ENCODE data around the gene SLC25A24. TPM values are rescaled to one million over a fixed set of nuclear protein-coding genes. Genes with fewer than 3 reads are reported as not detected.

The SLC25A24 gene
- total and polyA plus RNA-seq, 3 donors from 2014 or later: 9.8 to 15.5 (median 12.3) TPM

GRCh38 chr1:108194051-108194450 lies 6.1 kb downstream of the SLC25A24 start:
- WGBS, 2 donors: 77 to 93% methylated on average over 1 of the region's 1 CpG
- Histone ChIP-seq H3K9me3 (no peaks in the 10 kb centered on the region), H3K27ac (no peak overlapping the region), H3K27me3 (no peaks in the 10 kb centered on the region), H3K4me1 (no peaks in the 10 kb centered on the region), H3K4me3 (no peak overlapping the region), H3K36me3 (ENCODE audit: low read depth, missing control alignments) (no peaks in the 10 kb centered on the region)
- TF ChIP-seq CTCF (IDR thresholded peaks at IDR 0.05) (no peak), POLR2A (IDR thresholded peaks at IDR 0.05) (no peak)
- intact Hi-C loops (cut with DNase I; ENCODE audit: low total_unique reads): no loop called here
- no peak for DNase-seq

- DNase-seq: no peak
- no peaks in the 10 kb centered on the region for H3K27me3 ChIP-seq
- no peak overlapping the region for H3K27ac ChIP-seq
- H3K4me1 ChIP-seq: no peaks in the 10 kb centered on the region
- H3K36me3 ChIP-seq (ENCODE audit: low read depth, missing control alignments): no peaks in the 10 kb centered on the region
- 91 to 94% methylated on average over 1 of the region's 1 CpG for WGBS, 2 donors
- no peaks in the 10 kb centered on the region for H3K9me3 ChIP-seq
- no peak overlapping the region for H3K4me3 ChIP-seq
- intact Hi-C loops (cut with DNase I; ENCODE audit: low total_unique reads): no loop called here
- no peak for TF ChIP-seq CTCF (IDR thresholded peaks at IDR 0.05)
- no peak for TF ChIP-seq POLR2A (IDR thresholded peaks at IDR 0.05)
Observed at GRCh38 chr1:108193333-108193732, 6.8 kb downstream of the SLC25A24 start.

GRCh38 chr1:108192581-108192980 lies 7.6 kb downstream of the SLC25A24 start:
- Histone ChIP-seq H3K9me3 (no peaks in the 10 kb centered on the region), H3K27ac (no peak overlapping the region), H3K4me3 (no peak overlapping the region), H3K4me1 (no peaks in the 10 kb centered on the region), H3K36me3 (ENCODE audit: low read depth, missing control alignments) (no peaks in the 10 kb centered on the region), H3K27me3 (no peaks in the 10 kb centered on the region)
- no peak for TF ChIP-seq CTCF (IDR thresholded peaks at IDR 0.05)
- TF ChIP-seq POLR2A (IDR thresholded peaks at IDR 0.05): no peak
- WGBS, 2 donors: 50 to 77% methylated on average over 1 to 19 of the region's 28 CpGs
- intact Hi-C loops (cut with DNase I; ENCODE audit: low total_unique reads): no loop called here
- DNase-seq: no peak

- WGBS, 2 donors: 42 to 44% methylated on average over 5 of the region's 5 CpGs
- DNase-seq: no peak
- Histone ChIP-seq H3K4me1 (no peaks in the 10 kb centered on the region), H3K9me3 (no peaks in the 10 kb centered on the region), H3K27ac (no peak overlapping the region), H3K27me3 (no peaks in the 10 kb centered on the region), H3K36me3 (ENCODE audit: low read depth, missing control alignments) (no peaks in the 10 kb centered on the region), H3K4me3 (no peak overlapping the region)
- TF ChIP-seq CTCF (IDR thresholded peaks at IDR 0.05): no peak
- intact Hi-C loops (cut with DNase I; ENCODE audit: low total_unique reads): no loop called here
Observed at GRCh38 chr1:108190686-108191416, 9.3 kb downstream of the SLC25A24 start.
